ENCODE results near the gene RBMS3.
"Not testable (repeated sequence)": the region's sequence is repeated elsewhere in the genome, so short reads cannot be mapped to it uniquely, and the experiment has no call there.

Gene RBMS3

GRCh38 chr3:29802057-29802456 is 521.2 kb downstream of the RBMS3 start:
- Histone ChIP-seq H3K9me3 (ENCODE audit: low read length) (no peaks in the 10 kb centered on the region), H3K4me1 (ENCODE audit: insufficient read depth, low read length) (no peaks in the 10 kb centered on the region), H3K27ac (ENCODE audit: low read depth, low read length) (no peak overlapping the region), H3K27me3 (ENCODE audit: control insufficient read depth in 1 of 2, insufficient read depth in 2 of 2, low read length in 2 of 2) (no peaks in the 10 kb centered on the region), H3K9ac (ENCODE audit: low read length) (no peak overlapping the region), H3K4me3 (ENCODE audit: low read depth in 1 of 2, low read length in 2 of 2) (no peak overlapping the region), H3K36me3 (ENCODE audit: insufficient read depth, low read length) (no peaks in the 10 kb centered on the region)

GRCh38 chr3:29804044-29804443 is 523.2 kb downstream of the RBMS3 start:
- H3K9me3 ChIP-seq (ENCODE audit: low read length) = no peaks in the 10 kb centered on the region
- no peaks in the 10 kb centered on the region for H3K27me3 ChIP-seq (ENCODE audit: control insufficient read depth in 1 of 2, insufficient read depth in 2 of 2, low read length in 2 of 2)
- H3K36me3 ChIP-seq (ENCODE audit: insufficient read depth, low read length) = no peaks in the 10 kb centered on the region
- H3K4me1 ChIP-seq (ENCODE audit: insufficient read depth, low read length) = no peaks in the 10 kb centered on the region
- H3K27ac ChIP-seq (ENCODE audit: low read depth, low read length) = no peak overlapping the region
- no peak overlapping the region for H3K9ac ChIP-seq (ENCODE audit: low read length)
- H3K4me3 ChIP-seq (ENCODE audit: low read depth in 1 of 2, low read length in 2 of 2) = no peak overlapping the region

GRCh38 chr3:29805757-29806156 is 524.9 kb downstream of the RBMS3 start:
- no peak overlapping the region for H3K9ac ChIP-seq (ENCODE audit: low read length)
- H3K4me1 ChIP-seq (ENCODE audit: insufficient read depth, low read length) = no peaks in the 10 kb centered on the region
- no peak overlapping the region for H3K4me3 ChIP-seq (ENCODE audit: low read depth in 1 of 2, low read length in 2 of 2)
- H3K9me3 ChIP-seq (ENCODE audit: low read length) = no peaks in the 10 kb centered on the region
- H3K27me3 ChIP-seq (ENCODE audit: control insufficient read depth in 1 of 2, insufficient read depth in 2 of 2, low read length in 2 of 2) = no peaks in the 10 kb centered on the region
- H3K36me3 ChIP-seq (ENCODE audit: insufficient read depth, low read length) = no peaks in the 10 kb centered on the region
- no peak overlapping the region for H3K27ac ChIP-seq (ENCODE audit: low read depth, low read length)

- H3K9me3 ChIP-seq (ENCODE audit: low read length); H3K27me3 ChIP-seq (ENCODE audit: control insufficient read depth in 1 of 2, insufficient read depth in 2 of 2, low read length in 2 of 2); H3K4me3 ChIP-seq (ENCODE audit: low read depth in 1 of 2, low read length in 2 of 2); H3K4me1 ChIP-seq (ENCODE audit: insufficient read depth, low read length); H3K9ac ChIP-seq (ENCODE audit: low read length); H3K36me3 ChIP-seq (ENCODE audit: insufficient read depth, low read length); H3K27ac ChIP-seq (ENCODE audit: low read depth, low read length): not testable (repeated sequence)
Measured at GRCh38 chr3:29808324-29808723, 527.5 kb downstream of the RBMS3 start.

GRCh38 chr3:29822071-29822470 is 541.2 kb downstream of the RBMS3 start:
- H3K4me3 ChIP-seq (ENCODE audit: low read depth in 1 of 2, low read length in 2 of 2) = no peak overlapping the region
- H3K9ac ChIP-seq (ENCODE audit: low read length) = no peak overlapping the region
- H3K4me1 ChIP-seq (ENCODE audit: insufficient read depth, low read length) = no peaks in the 10 kb centered on the region
- no peak overlapping the region for H3K27ac ChIP-seq (ENCODE audit: low read depth, low read length)
- H3K9me3 ChIP-seq (ENCODE audit: low read length) = no peaks in the 10 kb centered on the region
- no peaks in the 10 kb centered on the region for H3K27me3 ChIP-seq (ENCODE audit: control insufficient read depth in 1 of 2, insufficient read depth in 2 of 2, low read length in 2 of 2)
- H3K36me3 ChIP-seq (ENCODE audit: insufficient read depth, low read length) = no peaks in the 10 kb centered on the region

GRCh38 chr3:29823233-29823632 is 542.4 kb downstream of the RBMS3 start:
- no peaks in the 10 kb centered on the region for H3K4me1 ChIP-seq (ENCODE audit: insufficient read depth, low read length)
- H3K27ac ChIP-seq (ENCODE audit: low read depth, low read length) = no peak overlapping the region
- no peaks in the 10 kb centered on the region for H3K27me3 ChIP-seq (ENCODE audit: control insufficient read depth in 1 of 2, insufficient read depth in 2 of 2, low read length in 2 of 2)

GRCh38 chr3:29826712-29827111 is 545.8 kb downstream of the RBMS3 start:
- Histone ChIP-seq H3K4me3 (ENCODE audit: low read depth in 1 of 2, low read length in 2 of 2) (no peak overlapping the region), H3K4me1 (ENCODE audit: insufficient read depth, low read length) (no peaks in the 10 kb centered on the region), H3K36me3 (ENCODE audit: insufficient read depth, low read length) (no peaks in the 10 kb centered on the region)

More at GRCh38 chr3:29823233-29823632, 542.4 kb downstream of the RBMS3 start:
- no peak overlapping the region for H3K4me3 ChIP-seq (ENCODE audit: low read depth in 1 of 2, low read length in 2 of 2)
- H3K9ac ChIP-seq (ENCODE audit: low read length) = no peak overlapping the region
- no peaks in the 10 kb centered on the region for H3K9me3 ChIP-seq (ENCODE audit: low read length)
- H3K36me3 ChIP-seq (ENCODE audit: insufficient read depth, low read length) = no peaks in the 10 kb centered on the region

GRCh38 chr3:29827756-29828155 is 546.9 kb downstream of the RBMS3 start:
- Histone ChIP-seq H3K4me1 (ENCODE audit: insufficient read depth, low read length) (no peaks in the 10 kb centered on the region), H3K9ac (ENCODE audit: low read length) (no peak overlapping the region), H3K27me3 (ENCODE audit: control insufficient read depth in 1 of 2, insufficient read depth in 2 of 2, low read length in 2 of 2) (no peaks in the 10 kb centered on the region), H3K27ac (ENCODE audit: low read depth, low read length) (no peak overlapping the region), H3K4me3 (ENCODE audit: low read depth in 1 of 2, low read length in 2 of 2) (no peak overlapping the region), H3K9me3 (ENCODE audit: low read length) (no peaks in the 10 kb centered on the region), H3K36me3 (ENCODE audit: insufficient read depth, low read length) (no peaks in the 10 kb centered on the region)

More at GRCh38 chr3:29826712-29827111, 545.8 kb downstream of the RBMS3 start:
- no peak overlapping the region for H3K27ac ChIP-seq (ENCODE audit: low read depth, low read length)
- no peak overlapping the region for H3K9ac ChIP-seq (ENCODE audit: low read length)
- no peaks in the 10 kb centered on the region for H3K9me3 ChIP-seq (ENCODE audit: low read length)
- H3K27me3 ChIP-seq (ENCODE audit: control insufficient read depth in 1 of 2, insufficient read depth in 2 of 2, low read length in 2 of 2) = no peaks in the 10 kb centered on the region

GRCh38 chr3:29829340-29829739 is 548.5 kb downstream of the RBMS3 start:
- no peak overlapping the region for H3K9ac ChIP-seq (ENCODE audit: low read length)
- H3K27ac ChIP-seq (ENCODE audit: low read depth, low read length) = no peak overlapping the region
- H3K36me3 ChIP-seq (ENCODE audit: insufficient read depth, low read length) = no peaks in the 10 kb centered on the region
- H3K9me3 ChIP-seq (ENCODE audit: low read length) = no peaks in the 10 kb centered on the region
- H3K27me3 ChIP-seq (ENCODE audit: control insufficient read depth in 1 of 2, insufficient read depth in 2 of 2, low read length in 2 of 2) = no peaks in the 10 kb centered on the region
- no peak overlapping the region for H3K4me3 ChIP-seq (ENCODE audit: low read depth in 1 of 2, low read length in 2 of 2)
- no peaks in the 10 kb centered on the region for H3K4me1 ChIP-seq (ENCODE audit: insufficient read depth, low read length)

GRCh38 chr3:29850641-29851040 is 569.8 kb downstream of the RBMS3 start:
- Histone ChIP-seq H3K4me3 (ENCODE audit: low read depth in 1 of 2, low read length in 2 of 2) (no peak overlapping the region), H3K9ac (ENCODE audit: low read length) (no peak overlapping the region), H3K9me3 (ENCODE audit: low read length) (no peaks in the 10 kb centered on the region), H3K27me3 (ENCODE audit: control insufficient read depth in 1 of 2, insufficient read depth in 2 of 2, low read length in 2 of 2) (no peaks in the 10 kb centered on the region), H3K36me3 (ENCODE audit: insufficient read depth, low read length) (no peaks in the 10 kb centered on the region), H3K4me1 (ENCODE audit: insufficient read depth, low read length) (no peaks in the 10 kb centered on the region), H3K27ac (ENCODE audit: low read depth, low read length) (no peak overlapping the region)

- Histone ChIP-seq H3K4me1 (ENCODE audit: insufficient read depth, low read length) (no peaks in the 10 kb centered on the region), H3K9me3 (ENCODE audit: low read length) (no peaks in the 10 kb centered on the region)
Measured at GRCh38 chr3:29852767-29853166, 571.9 kb downstream of the RBMS3 start.

GRCh38 chr3:29853841-29854397 is 573.0 kb downstream of the RBMS3 start:
- H3K9ac ChIP-seq (ENCODE audit: low read length) = no peak overlapping the region
- no peaks in the 10 kb centered on the region for H3K36me3 ChIP-seq (ENCODE audit: insufficient read depth, low read length)
- no peak overlapping the region for H3K4me3 ChIP-seq (ENCODE audit: low read depth in 1 of 2, low read length in 2 of 2)
- H3K9me3 ChIP-seq (ENCODE audit: low read length) = no peaks in the 10 kb centered on the region
- H3K27me3 ChIP-seq (ENCODE audit: control insufficient read depth in 1 of 2, insufficient read depth in 2 of 2, low read length in 2 of 2) = no peaks in the 10 kb centered on the region
- H3K4me1 ChIP-seq (ENCODE audit: insufficient read depth, low read length) = no peaks in the 10 kb centered on the region
- no peak overlapping the region for H3K27ac ChIP-seq (ENCODE audit: low read depth, low read length)

More at GRCh38 chr3:29852767-29853166, 571.9 kb downstream of the RBMS3 start:
- no peak overlapping the region for H3K4me3 ChIP-seq (ENCODE audit: low read depth in 1 of 2, low read length in 2 of 2)
- H3K27me3 ChIP-seq (ENCODE audit: control insufficient read depth in 1 of 2, insufficient read depth in 2 of 2, low read length in 2 of 2) = no peaks in the 10 kb centered on the region
- no peaks in the 10 kb centered on the region for H3K36me3 ChIP-seq (ENCODE audit: insufficient read depth, low read length)
- no peak overlapping the region for H3K9ac ChIP-seq (ENCODE audit: low read length)
- H3K27ac ChIP-seq (ENCODE audit: low read depth, low read length) = no peak overlapping the region

Data from muscle layer of colon (tissue), 2 donors.